Mesangial cell (primary cell): ENCODE measurements around the gene PLIN3. TPM values are rescaled to one million over a fixed set of nuclear protein-coding genes. Genes with fewer than 3 reads are reported as not detected.

ENCODE experiments used
- total RNA-seq: library from RNA; depleted of rRNA; stranded (reverse); fragments of >200 nt; gene quantifications from 2 replicates; pipeline ENCODE4 v1.2.3, GENCODE V29; 2015

Gene PLIN3
- total RNA-seq = 234 and 242 TPM in 2 replicates

DNA sequence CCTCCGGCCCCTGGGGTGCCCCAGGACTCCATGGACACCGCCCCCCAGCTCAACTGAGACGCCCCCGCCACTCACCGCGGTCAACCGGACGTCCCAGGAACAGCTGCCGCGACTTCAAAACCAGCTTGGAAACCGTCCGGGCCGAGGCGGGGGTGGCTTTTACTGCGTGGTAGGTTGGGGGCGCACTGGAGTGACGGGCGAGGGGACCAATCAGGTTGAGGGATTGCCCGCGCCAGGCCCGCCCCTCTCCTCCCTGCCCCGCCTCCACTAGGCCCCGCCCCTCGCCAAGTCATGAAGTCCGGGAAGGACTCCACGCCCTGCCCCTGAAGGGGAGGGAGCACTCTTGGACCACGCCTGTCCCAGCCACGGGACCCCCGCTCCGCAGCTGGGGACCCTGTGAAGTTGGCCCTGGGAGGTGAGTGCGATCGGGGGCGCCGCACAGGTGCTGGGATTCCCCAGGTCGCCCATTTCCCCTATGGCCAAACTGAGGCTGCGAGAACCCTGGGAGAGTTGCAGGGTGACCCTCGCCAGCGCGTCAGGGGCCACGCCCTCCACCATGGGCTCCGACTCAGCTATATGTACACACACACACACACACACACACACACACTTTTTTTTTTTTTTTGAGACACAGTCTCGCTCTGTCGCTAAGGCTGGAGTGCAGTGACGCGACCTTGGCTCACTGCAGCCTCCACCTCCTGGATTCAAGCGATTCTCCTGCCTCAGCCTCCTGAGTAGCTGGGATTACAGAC, at the start of gene PLIN3:
TSS of gene PLIN3 (minus strand) at position 134 of the 752 bp plus-strand sequence. CDS start 6,273 bp downstream, outside the sequence.

GRCh38 chr19:4909156-4909896, 41.9 kb upstream of the PLIN3 start, which contains the start of gene UHRF1:
Gene UHRF1, plus strand, starts transcription at chr19:4909501. Its CDS starts 1,385 bp downstream, at chr19:4910886.

DNA sequence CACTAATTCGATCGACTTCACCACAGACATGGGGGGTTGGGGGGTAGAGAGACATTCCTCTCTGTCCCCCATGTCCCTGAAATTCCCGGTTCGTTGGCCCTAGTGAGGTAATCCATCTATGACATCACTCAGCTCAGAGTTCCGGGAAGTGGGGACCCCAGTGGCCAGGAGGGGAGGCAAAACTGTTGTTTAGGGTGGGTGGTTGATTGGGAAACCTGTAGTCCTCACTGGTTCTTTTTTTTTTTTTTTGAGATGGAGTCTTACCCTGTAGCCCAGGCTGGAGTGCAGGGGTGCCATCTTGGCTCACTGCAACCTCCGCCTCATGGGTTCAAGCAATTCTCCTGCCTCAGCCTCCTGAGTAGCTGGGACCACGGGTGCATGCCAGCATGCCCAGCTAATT, 35.3 kb upstream of the PLIN3 start, which contains the start of gene ARRDC5:
TSS of gene ARRDC5 (minus strand) at position 101 of the 400 bp plus-strand sequence. CDS start at position 30, 71 bp downstream.

GRCh38 chr19:4831304-4831978, 36.0 kb downstream of the PLIN3 start, which contains the start of gene TICAM1:
Gene TICAM1, minus strand, starts transcription at chr19:4831712. Its CDS starts 13,335 bp downstream, at chr19:4818377.

GRCh38 chr19:4791183-4792018, 76.1 kb downstream of the PLIN3 start, which contains the start of gene FEM1A:
Gene FEM1A, plus strand, starts transcription at chr19:4791734. Its CDS starts 121 bp downstream, at chr19:4791855.

Other genes with a start within 250 kb of the PLIN3 start
- 3.3 and 10.8 TPM in 2 replicates for gene TNFAIP8L1, start 228.2 kb downstream of the PLIN3 start, total RNA-seq
- 129 and 171 TPM in 2 replicates for gene MYDGF, start 197.3 kb downstream of the PLIN3 start, total RNA-seq
- gene DPP9, start 143.8 kb downstream of the PLIN3 start, total RNA-seq = 57.8 and 127 TPM in 2 replicates
- gene FEM1A, start 75.9 kb downstream of the PLIN3 start, total RNA-seq = 14.7 and 15.1 TPM in 2 replicates
- 7.7 and 9.1 TPM in 2 replicates for gene TICAM1, start 36.0 kb downstream of the PLIN3 start, total RNA-seq
- gene ARRDC5, start 35.2 kb upstream of the PLIN3 start, total RNA-seq = not detected in 2 replicates
- 18.3 and 131 TPM in 2 replicates for gene UHRF1, start 41.8 kb upstream of the PLIN3 start, total RNA-seq
- gene KDM4B, start 101.4 kb upstream of the PLIN3 start, total RNA-seq = 17.4 and 35.7 TPM in 2 replicates